Fibroblast of skin of back (primary cell): ENCODE data around the gene RXYLT1. TPM values are rescaled to one million over a fixed set of nuclear protein-coding genes. Genes with fewer than 3 reads are reported as not detected.
"Not testable (repeated sequence)": the region's sequence is repeated elsewhere in the genome, so short reads cannot be mapped to it uniquely, and the experiment has no call there.

ENCODE experiments used
- DNase-seq: peaks from one replicate; pipeline ENCODE4 v3.0.0-alpha.2; 2013
- polyA plus RNA-seq, 2 experiments: library from polyadenylated mRNA; unstranded; fragments of 120-200 nt; gene quantifications; one replicate each; pipeline ENCODE4 v1.2.1, GENCODE V29; 2013; ENCODE audit not compliant: insufficient read length in 2 of 2

The RXYLT1 gene
- 14.3 TPM for polyA plus RNA-seq (2013, experiment 1 of 2; ENCODE audit: insufficient read length)
- polyA plus RNA-seq (2013, experiment 2 of 2; ENCODE audit: insufficient read length) = 13.6 TPM

- DNase-seq = peak; percentile 79
Measured at GRCh38 chr12:63779498-63780481, at the start of gene RXYLT1. RXYLT1 (plus strand) TSS chr12:63779909; CDS start chr12:63779961, 52 bp downstream.

GRCh38 chr12:63732779-63733178, 46.9 kb upstream of the RXYLT1 start:
- DNase-seq = not testable (repeated sequence)

GRCh38 chr12:63733585-63733984, 46.1 kb upstream of the RXYLT1 start:
- DNase-seq = not testable (repeated sequence)

- DNase-seq = not testable (repeated sequence)
Measured at GRCh38 chr12:63740551-63740950, 39.2 kb upstream of the RXYLT1 start.

- peak; percentile 40 for DNase-seq
Measured at GRCh38 chr12:63741431-63741830, 38.3 kb upstream of the RXYLT1 start.

GRCh38 chr12:63744110-63744509, 35.6 kb upstream of the RXYLT1 start:
- peak; percentile 85 for DNase-seq

GRCh38 chr12:63746470-63746869, 33.2 kb upstream of the RXYLT1 start:
- DNase-seq = not testable (repeated sequence)

GRCh38 chr12:63747136-63747535, 32.6 kb upstream of the RXYLT1 start:
- DNase-seq = not testable (repeated sequence)

GRCh38 chr12:63747553-63747952, 32.2 kb upstream of the RXYLT1 start:
- DNase-seq = no peak

GRCh38 chr12:63752283-63752682, 27.4 kb upstream of the RXYLT1 start:
- DNase-seq = no peak

GRCh38 chr12:63752841-63753240, 26.9 kb upstream of the RXYLT1 start:
- DNase-seq = peak; percentile 56

- no peak for DNase-seq
Measured at GRCh38 chr12:63753743-63754142, 26.0 kb upstream of the RXYLT1 start.

- DNase-seq = no peak
Measured at GRCh38 chr12:63764481-63764880, 15.2 kb upstream of the RXYLT1 start.

- no peak for DNase-seq
Measured at GRCh38 chr12:63766498-63766897, 13.2 kb upstream of the RXYLT1 start.

- no peak for DNase-seq
Measured at GRCh38 chr12:63770375-63770774, 9.3 kb upstream of the RXYLT1 start.

GRCh38 chr12:63777340-63777739, 2.4 kb upstream of the RXYLT1 start:
- DNase-seq = no peak

- DNase-seq = no peak
Measured at GRCh38 chr12:63782466-63782865, 2.8 kb downstream of the RXYLT1 start.

- DNase-seq = peak; percentile 81
Measured at GRCh38 chr12:63787306-63787705, 7.6 kb downstream of the RXYLT1 start.

- no peak for DNase-seq
Measured at GRCh38 chr12:63790608-63790945, 10.9 kb downstream of the RXYLT1 start.

- DNase-seq = no peak
Measured at GRCh38 chr12:63792338-63792737, 12.6 kb downstream of the RXYLT1 start.

GRCh38 chr12:63795032-63795687, 15.5 kb downstream of the RXYLT1 start:
- DNase-seq = no peak

GRCh38 chr12:63795944-63796343, 16.2 kb downstream of the RXYLT1 start:
- DNase-seq = no peak

- DNase-seq = peak; percentile 42
Measured at GRCh38 chr12:63802012-63802608, 22.4 kb downstream of the RXYLT1 start.
